Heart right ventricle (tissue), 16 donors: Measurements from ENCODE around the gene LLGL2. TPM values are rescaled to one million over a fixed set of nuclear protein-coding genes. Genes with fewer than 3 reads are reported as not detected.

Source experiments
- ATAC-seq, 8 donors: fragments of 200-7000 bp; cut with Tn5 transposase; one replicate each; pipeline ENCODE4 v1.9.1; 2020; ENCODE audit warnings: mild to moderate bottlenecking in 8 of 8, moderate library complexity in 8 of 8, moderate number of reproducible peaks in 1 of 8
- DNase-seq, 2 donors: peaks; one replicate each; pipeline ENCODE4 v3.0.0-alpha.2; 2020
- H3K27ac ChIP-seq, 10 donors: fragments of 200-600 bp; sonication (generic) in 2 of 10; one replicate each; pipeline versions ENCODE4 v1.5.0 to v1.8.0; 2020 to 2022; ENCODE audit warnings: mild to moderate bottlenecking in 3 of 10
- H3K27me3 ChIP-seq, 7 donors: fragments of 200-600 bp; one replicate each; pipeline ENCODE4 v1.8.0; 2021 to 2022; ENCODE audit warnings: mild to moderate bottlenecking in 2 of 7
- H3K36me3 ChIP-seq, 9 donors: fragments of 200-600 bp; sonication (generic) in 1 of 9; one replicate each; pipeline versions ENCODE4 v1.5.0 to v1.8.0; 2020 to 2022; ENCODE audit warnings: mild to moderate bottlenecking in 2 of 9
- H3K4me1 ChIP-seq, 9 donors: fragments of 200-600 bp; sonication (generic) in 1 of 9; one replicate each; pipeline versions ENCODE4 v1.5.0 to v1.8.0; 2020 to 2022; ENCODE audit warnings: mild to moderate bottlenecking in 4 of 9
- H3K4me3 ChIP-seq, 10 donors: fragments of 200-600 bp; sonication (generic) in 2 of 10; one replicate each; pipeline versions ENCODE4 v1.5.0 to v1.8.0; 2020 to 2022; ENCODE audit warnings: mild to moderate bottlenecking in 7 of 10, moderate library complexity in 2 of 10
- H3K9me3 ChIP-seq, 11 donors: fragments of 200-600 bp in 10 of 11; sonication (generic) in 2 of 11; one replicate each; pipeline versions ENCODE4 v1.5.0 to v1.8.0; 2013 to 2022; ENCODE audit warnings: mild to moderate bottlenecking in 2 of 11, control low read depth in 1 of 11, moderate library complexity in 1 of 11
- CTCF ChIP-seq, 9 donors: fragments of 200-600 bp; sonication (generic) in 2 of 9; IDR thresholded peaks; one replicate each; pipeline versions ENCODE4 v1.5.0 to v1.8.0; 2021 to 2022; ENCODE audit warnings: antibody characterized with exemption in 9 of 9, mild to moderate bottlenecking in 5 of 9, moderate library complexity in 1 of 9
- WGBS, 2 donors: extraction: QIAGEN DNeasy Blood & Tissue Kit; methylation state at CpG; one replicate each; pipeline ENCODE4 v1.1.7; 2013; ENCODE audit warnings: inconsistent platforms in 1 of 2; 5-methylcytosine and 5-hydroxymethylcytosine counted together
- intact Hi-C, 10 donors: fragments of 100-400 bp; cut with DNase I; formaldehyde crosslinking; loops; one replicate each; pipeline versions ENCODE4 v1.11.1 to v1.14.2; 2022
- polyA plus RNA-seq, 2 donors: library from polyadenylated mRNA; stranded (reverse); fragments of 200-250 nt; gene quantifications; one replicate each; pipeline ENCODE4 v1.2.3, GENCODE V29; 2013
- total RNA-seq, 10 donors: library from RNA; stranded (reverse); fragmentation: NEBNext Ultra II Directional in 3 of 10; extraction: Animal tissue kit (Norgen Biotek cat#: 25700) in 3 of 10; gene quantifications; one replicate each; pipeline versions ENCODE4 v1.2.1 to v1.2.4, GENCODE V29; 2021 to 2023
- donor health status: Arrhythmogenic right ventricular cardiomyopathy.
- donor health status: ischemic (EF 13 %, LVEDD 7.1; RV severe dilation, severe dysfunction).
- donor health status: healthy with polysubstance abuse.
- donor health status: DM: no; HTN: yes; CAD: no.
- donor health status: DM: no; HTN: no; CAD: no.
- donor health status: ischemic (EF 25% LVEDD 6.9; RV normal size, moderate dysfunction).
- donor health status: ischemic (EF 25% LVEDD 5.7; RV mildly dilated, moderate dysfunction).
- donor health status: healthy.
- donor health status: DM: yes; HTN: yes; CAD: no.
- donor health status: Ischemic cardiomyopathy.
- donor health status: ischemic (EF 35%, LVEDD 5.7; RV mildly dilated, moderate dysfunction).
- donor health status: nonischemic (EF 11% LVEDD 7.7; RV severe dilation, severe dysfunction).
- donor health status: DM: yes; HTN: yes; CAD: no.
- donor health status: PGD.
- donor health status: ischemic (EF 29% LVEDD 5.4; RV normal size, mild dysfunction).
- donor health status: nonischemic (EF 23%, LVEDD 6.1; RV moderate dilation, normal function).

Gene LLGL2
- total and polyA plus RNA-seq, 12 donors, result 1.1 to 14.8 (median 3.3) TPM

GRCh38 chr17:75503976-75504346, 21.5 kb upstream of the LLGL2 start:
- DNase-seq (no peak), ATAC-seq (peak in 1 of 8 donors; percentile 4)
- Histone ChIP-seq H3K9me3 (no peaks in the 10 kb centered on the region), H3K27me3 (no peaks in the 10 kb centered on the region), H3K27ac (peak overlapping the region in 1 of 10 donors; percentile 5), H3K4me1 (peaks cover 10 to 49% (median 35%) of the 10 kb centered on the region in 9 donors), H3K4me3 (no peak overlapping the region), H3K36me3 (peaks cover 0 to 98% (median 15%) of the 10 kb centered on the region in 9 donors)
- intact Hi-C loops, result no loop called here
- TF ChIP-seq CTCF (IDR thresholded peaks at IDR 0.05), result no peak
- WGBS, 2 donors, result 72 to 77% methylated on average over 13 of the region's 13 CpGs

DNA sequence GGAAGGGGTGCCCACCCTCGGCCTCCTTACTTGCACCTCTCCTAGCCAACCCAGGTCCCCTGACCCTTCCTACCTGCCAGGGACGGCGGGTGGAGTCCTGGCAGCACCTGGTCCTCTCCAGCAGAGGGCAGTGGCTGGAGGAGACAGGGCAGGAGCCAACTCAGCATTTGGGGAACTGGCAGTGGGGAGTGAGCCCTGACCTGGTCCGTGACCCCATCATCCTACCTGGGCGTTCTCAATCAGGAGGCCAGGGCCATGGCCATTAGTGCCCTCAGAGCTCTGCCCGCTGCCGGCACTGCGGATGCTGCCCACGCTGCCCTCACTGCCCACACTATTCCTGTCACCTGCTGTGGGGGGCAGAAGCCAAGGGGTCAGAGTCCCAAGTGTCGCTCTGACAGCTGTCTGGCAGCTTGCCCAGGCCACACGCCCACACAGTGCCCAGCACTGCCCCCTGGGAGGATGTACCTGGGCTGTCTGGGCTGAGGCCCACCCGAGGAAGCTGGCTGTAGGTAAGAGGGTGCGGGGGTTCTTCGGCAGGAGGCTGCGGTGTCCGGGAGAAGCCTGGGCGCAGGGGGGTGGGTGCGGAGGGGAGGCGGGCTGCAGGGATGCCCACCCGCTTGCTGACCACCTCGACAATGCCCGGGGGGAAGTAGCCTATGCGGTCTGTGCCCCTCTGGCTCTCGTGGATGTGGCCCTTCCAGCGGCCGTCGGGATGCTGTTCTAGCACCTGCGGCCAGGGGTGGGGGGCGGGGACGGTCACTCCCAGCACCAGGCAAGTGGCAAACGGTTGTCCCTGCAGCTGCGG, 20.9 kb upstream of the LLGL2 start:
- peak in 8 of 9 donors; percentile 32 to 67 (median 56) for TF ChIP-seq CTCF (IDR thresholded peaks at IDR 0.05)
- H3K9me3 ChIP-seq, result no peaks in the 10 kb centered on the region
- H3K4me1 ChIP-seq, result peaks cover 15 to 49% (median 36%) of the 10 kb centered on the region in 9 donors
- peak in 1 of 2 donors; percentile 37 for DNase-seq
- WGBS, 2 donors, result 72 to 75% methylated on average over 29 to 32 of the region's 32 CpGs
- peak overlapping the region in 3 of 10 donors; percentile 3 to 43 (median 5) for H3K27ac ChIP-seq
- H3K27me3 ChIP-seq, result no peaks in the 10 kb centered on the region
- peak in 1 of 8 donors; percentile 5 for ATAC-seq
- H3K36me3 ChIP-seq, result peaks cover 0 to 98% (median 15%) of the 10 kb centered on the region in 9 donors
- intact Hi-C loops, result no loop called here
- H3K4me3 ChIP-seq, result no peak overlapping the region

- 89 to 91% methylated on average over 4 of the region's 4 CpGs for WGBS, 2 donors
- peaks cover 15 to 49% (median 37%) of the 10 kb centered on the region in 9 donors for H3K4me1 ChIP-seq
- TF ChIP-seq CTCF (IDR thresholded peaks at IDR 0.05), result no peak
Measured at GRCh38 chr17:75505152-75505409, 20.4 kb upstream of the LLGL2 start.

DNA sequence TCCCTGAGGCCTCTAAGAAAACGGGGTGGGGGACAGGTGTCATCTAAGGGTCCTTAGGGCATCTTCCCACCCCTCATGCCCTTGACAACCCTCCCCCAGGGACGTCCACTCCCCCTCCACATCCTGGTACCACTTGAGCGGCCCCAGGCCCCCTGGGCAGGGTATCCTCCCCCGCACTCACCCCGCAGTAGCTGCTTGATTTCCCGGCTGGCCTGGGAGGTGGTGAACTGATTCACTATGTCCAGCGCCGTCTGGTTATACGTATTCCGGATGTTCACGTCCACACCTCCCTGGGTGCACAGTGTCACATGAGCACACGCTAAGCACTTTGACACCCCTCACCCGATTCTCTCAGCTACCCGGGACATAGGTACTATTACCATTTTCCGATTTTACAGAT, 19.9 kb upstream of the LLGL2 start:
- no peak overlapping the region for H3K4me3 ChIP-seq
- ATAC-seq (no peak), DNase-seq (no peak)
- H3K4me1 ChIP-seq, result peaks cover 21 to 49% (median 37%) of the 10 kb centered on the region in 9 donors
- H3K36me3 ChIP-seq, result peaks cover 0 to 98% (median 15%) of the 10 kb centered on the region in 9 donors
- TF ChIP-seq CTCF (IDR thresholded peaks at IDR 0.05), result no peak
- no peaks in the 10 kb centered on the region for H3K9me3 ChIP-seq
- 78 to 80% methylated on average over 15 of the region's 15 CpGs for WGBS, 2 donors
- intact Hi-C loops, result no loop called here
- no peaks in the 10 kb centered on the region for H3K27me3 ChIP-seq
- peak overlapping the region in 2 of 10 donors; percentile 15 to 43 for H3K27ac ChIP-seq

More at GRCh38 chr17:75505152-75505409, 20.4 kb upstream of the LLGL2 start:
- no peaks in the 10 kb centered on the region for H3K9me3 ChIP-seq
- no peak overlapping the region for H3K4me3 ChIP-seq
- no peak for DNase-seq
- ATAC-seq, result no peak
- peak overlapping the region in 1 of 10 donors; percentile 43 for H3K27ac ChIP-seq
- H3K36me3 ChIP-seq, result peaks cover 0 to 98% (median 15%) of the 10 kb centered on the region in 9 donors
- no peaks in the 10 kb centered on the region for H3K27me3 ChIP-seq
- intact Hi-C loops, result no loop called here
